ENCODE data around the gene TEX53.

TEX53 gene

DNA sequence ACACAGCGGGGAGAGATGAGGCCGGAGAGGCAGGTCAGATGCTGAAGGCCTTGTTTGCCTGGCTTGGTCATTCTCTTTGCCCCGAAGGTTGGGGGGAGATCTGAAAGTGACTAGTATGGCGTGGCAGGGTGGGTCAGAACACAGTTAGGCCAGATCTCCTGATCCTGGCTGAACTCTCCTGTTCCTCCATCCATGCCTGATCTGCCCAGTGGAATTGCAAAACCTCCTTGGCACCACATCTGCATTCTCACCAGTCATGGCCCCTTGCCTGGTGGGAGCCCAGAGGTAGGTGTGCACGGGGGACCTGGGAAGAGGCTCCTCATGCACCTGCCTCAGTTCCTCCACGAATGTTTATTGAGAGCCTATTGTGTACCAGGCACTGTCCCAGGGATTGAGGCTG lies 23.2 kb downstream of the TEX53 start:
- TF ChIP-seq, protein P1, sequence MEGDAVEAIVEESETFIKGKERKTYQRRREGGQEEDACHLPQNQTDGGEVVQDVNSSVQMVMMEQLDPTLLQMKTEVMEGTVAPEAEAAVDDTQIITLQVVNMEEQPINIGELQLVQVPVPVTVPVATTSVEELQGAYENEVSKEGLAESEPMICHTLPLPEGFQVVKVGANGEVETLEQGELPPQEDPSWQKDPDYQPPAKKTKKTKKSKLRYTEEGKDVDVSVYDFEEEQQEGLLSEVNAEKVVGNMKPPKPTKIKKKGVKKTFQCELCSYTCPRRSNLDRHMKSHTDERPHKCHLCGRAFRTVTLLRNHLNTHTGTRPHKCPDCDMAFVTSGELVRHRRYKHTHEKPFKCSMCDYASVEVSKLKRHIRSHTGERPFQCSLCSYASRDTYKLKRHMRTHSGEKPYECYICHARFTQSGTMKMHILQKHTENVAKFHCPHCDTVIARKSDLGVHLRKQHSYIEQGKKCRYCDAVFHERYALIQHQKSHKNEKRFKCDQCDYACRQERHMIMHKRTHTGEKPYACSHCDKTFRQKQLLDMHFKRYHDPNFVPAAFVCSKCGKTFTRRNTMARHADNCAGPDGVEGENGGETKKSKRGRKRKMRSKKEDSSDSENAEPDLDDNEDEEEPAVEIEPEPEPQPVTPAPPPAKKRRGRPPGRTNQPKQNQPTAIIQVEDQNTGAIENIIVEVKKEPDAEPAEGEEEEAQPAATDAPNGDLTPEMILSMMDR (IDR thresholded peaks at IDR 0.05; ENCODE audit: control extremely low read depth, extremely low read depth, low read depth, missing control alignments) = no peak
- ChIA-PET POLR2A (no interaction called here), CTCF (interaction anchor here (0.6 to 1.1 kb wide), 2 partner anchors 18 to 42 kb away, joined by 3 to 4 read pairs; no protein-coding TSS in a partner anchor)
- no peak for DNase-seq (ENCODE audit: extremely low spot score)

DNA sequence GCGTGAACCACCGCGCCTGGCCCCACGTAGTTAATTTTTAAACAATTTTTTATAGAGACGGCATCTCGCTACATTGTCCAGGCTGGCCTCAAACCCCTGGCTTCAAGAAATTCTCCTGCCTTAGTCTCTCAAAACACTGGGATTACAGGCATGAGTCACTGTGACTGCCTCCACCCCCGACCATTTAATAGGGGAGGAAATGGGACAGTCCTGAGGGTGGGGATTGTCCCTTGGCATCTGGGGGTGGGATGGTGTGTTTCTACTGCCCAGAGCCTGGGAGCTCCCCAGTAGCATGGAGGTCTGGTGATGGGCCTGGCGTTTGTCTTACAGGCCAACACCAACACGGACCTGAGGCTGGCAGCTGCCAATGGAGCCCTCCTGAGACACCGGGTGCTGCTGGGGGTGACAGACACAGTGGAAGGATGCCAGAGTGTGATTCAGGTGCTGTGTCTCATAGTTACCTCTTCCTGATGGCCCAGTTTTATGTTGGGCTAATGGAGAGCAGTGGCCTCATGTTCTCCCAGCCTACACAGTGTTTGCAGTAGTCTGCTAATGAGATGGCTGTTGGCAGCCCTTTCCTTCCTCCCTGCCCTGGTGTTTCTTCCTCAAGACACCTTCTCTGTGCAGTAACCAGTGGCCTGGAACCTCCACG lies 24.0 kb downstream of the TEX53 start:
- POLR2A ChIA-PET = no interaction called here
- TF ChIP-seq, protein P1 (IDR thresholded peaks at IDR 0.05; ENCODE audit: control extremely low read depth, extremely low read depth, low read depth, missing control alignments) = no peak
- CTCF ChIA-PET = interaction anchor here (0.6 to 7.5 kb wide), 4 partner anchors 14 to 146 kb away, joined by 4 to 35 read pairs (median 4); no protein-coding TSS in a partner anchor
- no peak for DNase-seq (ENCODE audit: extremely low spot score)

DNA sequence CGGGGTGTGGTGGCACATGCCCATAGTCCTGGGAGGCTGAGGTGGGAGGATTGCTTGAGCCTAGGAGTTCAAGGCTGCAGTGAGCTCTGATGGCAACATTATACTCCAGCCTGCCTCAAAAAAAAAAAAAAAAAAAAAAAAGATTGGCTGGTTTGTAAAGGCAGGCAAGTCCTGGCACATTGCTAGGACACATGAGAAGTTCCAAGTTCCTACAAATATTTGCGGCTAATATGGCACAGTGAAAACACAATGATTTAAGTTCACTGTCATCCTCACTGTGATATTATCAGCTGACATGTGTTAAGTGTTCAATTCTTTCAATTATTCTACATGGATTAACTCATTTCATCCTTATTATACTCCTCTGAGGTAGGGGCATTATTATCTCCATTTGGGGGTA lies 26.4 kb downstream of the TEX53 start:
- CTCF ChIA-PET = interaction anchor here (7.5 kb wide), 1 partner anchor 22 kb away, joined by 35 read pairs; no protein-coding TSS in a partner anchor
- DNase-seq (ENCODE audit: extremely low spot score) = no peak
- POLR2A ChIA-PET = no interaction called here
- TF ChIP-seq, protein P1 (IDR thresholded peaks at IDR 0.05; ENCODE audit: control extremely low read depth, extremely low read depth, low read depth, missing control alignments) = no peak

DNA sequence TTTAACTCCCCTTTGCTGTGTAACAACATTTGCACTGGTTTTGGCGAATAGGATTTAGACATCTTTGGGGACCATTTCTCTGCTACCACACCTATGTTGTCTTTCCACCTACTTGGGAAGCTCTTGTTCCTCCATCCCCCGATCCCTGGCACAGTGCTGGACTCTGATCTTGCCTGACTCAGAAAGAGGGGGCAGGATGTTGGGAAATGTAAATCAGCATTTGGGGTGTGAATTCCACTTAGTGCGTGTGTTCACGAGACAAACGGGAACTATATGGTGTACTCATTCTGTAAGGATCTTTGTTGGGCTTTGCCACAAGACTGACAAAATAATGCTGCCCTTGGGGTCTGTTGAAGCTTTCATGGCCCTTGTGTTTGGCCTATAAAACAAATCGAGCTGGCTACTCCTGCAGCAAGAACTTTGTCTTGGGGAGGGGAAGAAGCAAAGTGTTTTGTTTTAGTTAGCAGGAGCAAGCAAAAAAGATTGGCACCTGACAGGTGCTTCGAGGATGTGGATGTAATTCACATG lies 28.0 kb downstream of the TEX53 start:
- POLR2A ChIA-PET = interaction anchor here (0.5 to 1.0 kb wide), 2 partner anchors 42 to 527 kb away, joined by 3 to 5 read pairs; partner anchors contain the start of gene ATP6V1G1
- no peak for DNase-seq (ENCODE audit: extremely low spot score)
- CTCF ChIA-PET = interaction anchor here (0.6 to 7.5 kb wide), 4 partner anchors 15 to 224 kb away, joined by 3 to 35 read pairs (median 3); no protein-coding TSS in a partner anchor
- TF ChIP-seq, protein P1 (IDR thresholded peaks at IDR 0.05; ENCODE audit: control extremely low read depth, extremely low read depth, low read depth, missing control alignments) = no peak

DNA sequence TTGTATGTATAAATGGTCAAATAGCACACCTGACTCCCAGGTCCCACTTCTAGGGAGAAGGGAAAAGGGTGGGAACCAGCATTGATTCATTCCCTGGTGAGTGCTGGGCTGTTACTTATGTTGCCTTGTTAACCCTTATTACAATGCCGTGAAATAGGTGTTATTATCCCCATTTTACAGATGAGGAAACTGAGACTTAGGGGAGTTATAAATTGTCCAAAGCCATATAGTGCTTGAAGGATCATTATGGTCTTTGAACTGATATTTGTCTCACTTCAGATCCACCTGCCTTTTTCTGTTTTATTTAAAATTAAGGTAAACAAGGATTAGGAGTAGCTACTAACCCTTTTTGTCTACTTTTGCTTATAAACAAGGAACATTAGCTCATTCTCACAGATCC lies 30.1 kb downstream of the TEX53 start:
- CTCF ChIA-PET = interaction anchor here (0.9 to 7.5 kb wide), 3 partner anchors 10 to 222 kb away, joined by 3 to 35 read pairs (median 4); no protein-coding TSS in a partner anchor
- DNase-seq (ENCODE audit: extremely low spot score) = no peak
- POLR2A ChIA-PET = no interaction called here
- TF ChIP-seq, protein P1 (IDR thresholded peaks at IDR 0.05; ENCODE audit: control extremely low read depth, extremely low read depth, low read depth, missing control alignments) = no peak

DNA sequence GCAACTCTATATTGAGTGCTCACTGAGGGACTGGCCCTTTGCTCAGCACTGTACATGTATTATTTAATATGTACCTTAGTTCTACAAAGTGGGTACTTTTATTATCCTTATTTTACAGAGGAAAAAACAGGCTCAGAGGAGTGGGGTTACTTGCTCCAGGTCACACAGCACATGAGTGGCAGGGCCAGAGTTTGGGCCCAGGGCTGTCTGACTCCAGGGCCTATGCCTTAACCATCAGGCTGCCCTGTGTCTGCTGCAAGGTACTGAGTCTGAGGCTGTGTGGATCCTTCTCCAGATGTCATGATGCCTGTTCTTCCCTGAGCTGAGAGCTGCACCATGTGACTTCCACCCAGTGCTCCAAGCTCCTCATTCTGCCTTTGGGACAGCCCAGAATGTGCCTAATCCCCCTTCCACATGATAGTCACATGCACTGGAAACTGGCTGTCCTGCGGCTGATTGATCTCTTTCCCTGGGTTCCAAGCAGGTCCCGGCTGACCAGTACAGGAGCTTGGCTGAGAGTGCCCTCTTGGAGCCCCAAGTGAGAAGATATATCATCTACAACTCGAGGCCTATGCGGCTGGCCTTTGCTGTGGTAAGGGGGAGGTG lies 31.1 kb downstream of the TEX53 start:
- ChIA-PET POLR2A (interaction anchor here (0.6 kb wide), 1 partner anchor 22 kb away, joined by 9 read pairs; no protein-coding TSS in a partner anchor), CTCF (interaction anchor here (7.5 kb wide), 1 partner anchor 27 kb away, joined by 35 read pairs; no protein-coding TSS in a partner anchor)
- TF ChIP-seq, protein P1 (IDR thresholded peaks at IDR 0.05; ENCODE audit: control extremely low read depth, extremely low read depth, low read depth, missing control alignments) = no peak
- DNase-seq (ENCODE audit: extremely low spot score) = no peak

Data from GM10248 (cell line).